NCI-H2196 (cell line): ENCODE data around the gene EYA2.
"Not testable (repeated sequence)": the region's sequence is repeated elsewhere in the genome, so short reads cannot be mapped to it uniquely, and the experiment has no call there.

Source experiments
- DNase-seq: peaks from one replicate; lab custom pipeline; 2025; ENCODE audit not compliant: unreplicated experiment; lab: John Stamatoyannopoulos, UW

EYA2 gene, protein sequence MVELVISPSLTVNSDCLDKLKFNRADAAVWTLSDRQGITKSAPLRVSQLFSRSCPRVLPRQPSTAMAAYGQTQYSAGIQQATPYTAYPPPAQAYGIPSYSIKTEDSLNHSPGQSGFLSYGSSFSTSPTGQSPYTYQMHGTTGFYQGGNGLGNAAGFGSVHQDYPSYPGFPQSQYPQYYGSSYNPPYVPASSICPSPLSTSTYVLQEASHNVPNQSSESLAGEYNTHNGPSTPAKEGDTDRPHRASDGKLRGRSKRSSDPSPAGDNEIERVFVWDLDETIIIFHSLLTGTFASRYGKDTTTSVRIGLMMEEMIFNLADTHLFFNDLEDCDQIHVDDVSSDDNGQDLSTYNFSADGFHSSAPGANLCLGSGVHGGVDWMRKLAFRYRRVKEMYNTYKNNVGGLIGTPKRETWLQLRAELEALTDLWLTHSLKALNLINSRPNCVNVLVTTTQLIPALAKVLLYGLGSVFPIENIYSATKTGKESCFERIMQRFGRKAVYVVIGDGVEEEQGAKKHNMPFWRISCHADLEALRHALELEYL

DNA sequence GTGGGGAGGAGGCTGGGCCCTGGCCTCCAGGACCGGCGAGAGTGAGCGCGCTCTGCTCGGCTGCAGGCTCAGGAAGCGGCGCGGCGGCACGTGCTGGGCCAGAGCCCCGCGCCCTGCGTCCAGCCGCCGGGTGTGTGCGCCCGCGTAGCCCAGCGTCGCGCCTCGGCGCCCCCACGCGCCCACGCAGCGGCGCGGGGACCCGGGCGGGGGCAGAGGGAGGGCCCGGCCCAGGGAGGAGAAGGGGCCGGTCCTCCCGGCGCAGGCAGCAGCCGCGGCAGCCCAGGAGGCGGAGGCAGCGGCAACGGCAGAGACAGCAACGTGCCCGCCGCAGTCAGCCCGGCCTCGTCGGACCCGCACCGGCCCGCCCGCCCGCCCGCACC lies at the start of gene EYA2:
Gene EYA2, plus strand, starts transcription at position 265 of the 380 bp plus-strand sequence. CDS start 95,168 bp downstream, outside the sequence.
- DNase-seq = peak; percentile 36

DNA sequence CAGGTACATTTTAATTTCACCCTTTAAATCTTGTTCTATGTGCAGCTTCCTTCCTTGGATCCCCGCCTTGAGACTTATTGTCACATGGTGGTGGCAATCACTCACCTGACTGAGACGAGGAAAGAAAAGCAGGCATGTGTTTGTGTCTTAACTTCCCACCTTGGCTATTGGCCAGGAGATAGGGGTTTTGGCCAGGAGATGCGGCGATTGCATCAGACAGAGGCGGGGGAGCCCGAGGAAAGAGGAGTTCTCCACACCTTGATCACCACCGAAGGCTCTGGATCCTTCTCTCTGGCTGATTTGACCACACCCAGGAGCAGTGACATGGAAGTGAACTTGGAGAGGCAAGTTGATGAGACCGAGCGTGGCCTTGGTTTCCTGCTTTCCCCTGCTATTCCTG lies 49.7 kb upstream of the EYA2 start:
- no peak for DNase-seq

DNA sequence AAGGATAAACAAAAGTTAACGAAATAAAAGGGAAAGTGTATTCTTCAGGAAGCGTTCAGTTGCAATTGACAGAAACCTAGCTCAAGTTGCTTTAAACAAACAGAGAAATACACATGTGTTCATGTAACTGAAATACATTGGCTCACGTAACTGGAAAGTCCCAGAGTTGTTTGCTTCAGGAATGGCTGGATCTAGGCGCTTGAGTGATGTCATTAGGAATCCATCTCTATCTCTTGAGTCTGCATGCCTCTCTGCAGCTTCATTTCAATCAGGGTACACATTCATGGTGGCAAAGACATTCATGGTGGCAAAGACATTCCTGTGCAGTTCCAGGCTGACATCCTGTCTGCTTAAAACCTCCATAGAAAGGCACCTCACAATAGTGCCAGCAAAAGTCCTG lies 45.4 kb upstream of the EYA2 start:
- no peak for DNase-seq

DNA sequence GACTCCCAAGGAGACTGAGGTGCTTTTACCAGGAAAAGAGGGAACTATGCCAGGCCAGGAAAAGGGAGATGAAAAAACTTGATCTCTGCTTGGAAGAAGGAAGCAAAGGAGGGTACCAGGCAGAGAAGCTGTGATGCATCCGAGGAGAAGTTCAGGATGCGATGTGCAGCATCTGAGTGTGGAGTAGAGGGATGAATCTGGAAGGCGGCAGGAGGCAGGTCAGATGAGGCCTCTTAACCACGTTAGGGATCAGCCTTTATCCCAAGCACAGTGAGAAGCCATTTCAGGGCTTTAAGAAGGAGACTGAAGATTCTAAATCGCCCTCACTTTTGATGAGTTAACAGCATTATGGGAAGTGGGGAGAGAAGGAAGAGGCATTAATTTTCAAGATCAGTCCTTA lies 44.9 kb upstream of the EYA2 start:
- DNase-seq = no peak

DNA sequence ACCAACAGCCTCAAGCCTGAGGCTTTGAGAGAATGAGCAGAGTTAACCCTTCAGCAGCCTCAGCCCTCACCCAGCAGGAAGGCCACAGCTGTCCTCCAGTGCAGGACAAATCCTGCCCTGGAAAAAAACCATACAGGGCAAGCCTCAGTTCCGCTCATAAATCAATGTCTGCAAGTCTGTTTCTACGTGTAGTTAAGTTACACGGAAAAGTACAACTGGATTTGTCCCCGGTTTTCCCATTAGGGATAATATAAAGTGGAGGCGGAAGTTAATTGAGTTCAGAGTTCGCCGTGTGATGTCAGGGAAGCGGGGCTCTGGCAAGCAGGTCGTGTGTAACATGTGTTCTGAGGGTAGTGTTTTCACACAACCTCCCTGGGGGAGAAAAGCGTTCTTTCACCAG lies 44.2 kb upstream of the EYA2 start:
- DNase-seq = no peak

DNA sequence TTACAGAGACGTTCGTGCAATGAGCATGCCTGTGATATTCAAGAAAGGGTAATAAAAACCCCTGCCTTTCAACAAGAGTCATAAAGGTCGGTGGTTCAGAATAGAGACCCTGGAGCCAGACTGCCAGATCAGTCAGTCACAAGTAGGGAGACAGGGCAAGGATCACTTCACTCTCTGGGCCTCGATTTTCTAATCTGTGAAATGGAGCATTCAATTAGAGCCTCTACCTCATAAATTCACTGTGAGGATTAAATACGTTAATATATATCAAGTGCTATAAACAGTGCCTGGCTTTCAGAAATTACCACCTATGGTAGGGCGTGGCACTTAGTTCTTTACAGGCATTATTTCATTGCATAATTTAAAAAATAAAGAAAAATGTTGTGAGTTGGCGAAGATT lies 43.7 kb upstream of the EYA2 start:
- no peak for DNase-seq

DNA sequence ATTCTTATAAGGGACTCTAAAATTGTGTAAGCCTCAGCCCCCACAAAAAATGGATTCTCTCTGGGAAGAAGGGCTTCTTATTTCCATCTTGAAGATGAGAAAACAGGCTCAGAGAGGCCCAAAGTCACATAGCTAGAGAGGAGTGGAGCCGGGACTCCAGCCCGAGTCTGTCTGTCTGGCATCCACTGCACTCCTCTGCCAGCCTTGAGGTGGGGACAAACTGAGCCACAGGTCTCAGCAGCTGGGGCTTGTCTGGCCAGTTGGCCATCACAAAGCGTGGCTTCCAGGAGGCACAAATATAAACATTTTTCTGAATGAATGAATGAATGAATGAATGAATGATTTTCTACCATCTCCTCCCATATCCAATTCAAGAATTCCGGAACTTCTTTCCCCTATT lies 42.9 kb upstream of the EYA2 start:
- no peak for DNase-seq

DNA sequence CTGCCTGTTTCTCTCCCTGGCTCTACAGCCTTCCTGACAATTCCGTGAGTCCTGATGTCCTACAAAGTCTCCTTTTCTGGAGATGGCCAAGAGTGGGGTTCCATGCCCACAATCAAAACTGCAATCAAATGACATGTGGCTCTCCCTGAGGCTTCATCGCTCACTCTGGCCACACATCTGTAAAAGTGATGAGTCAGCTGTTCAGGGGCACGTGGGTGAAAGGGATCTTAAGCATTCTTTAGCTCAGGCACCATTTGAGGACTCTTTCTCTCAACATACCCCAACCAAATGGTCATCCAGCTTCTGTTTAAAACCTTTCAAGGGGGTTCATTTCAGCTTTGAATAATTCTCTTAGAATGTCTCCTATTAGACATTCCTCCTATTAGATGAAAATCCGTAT lies 42.3 kb upstream of the EYA2 start:
- no peak for DNase-seq

DNA sequence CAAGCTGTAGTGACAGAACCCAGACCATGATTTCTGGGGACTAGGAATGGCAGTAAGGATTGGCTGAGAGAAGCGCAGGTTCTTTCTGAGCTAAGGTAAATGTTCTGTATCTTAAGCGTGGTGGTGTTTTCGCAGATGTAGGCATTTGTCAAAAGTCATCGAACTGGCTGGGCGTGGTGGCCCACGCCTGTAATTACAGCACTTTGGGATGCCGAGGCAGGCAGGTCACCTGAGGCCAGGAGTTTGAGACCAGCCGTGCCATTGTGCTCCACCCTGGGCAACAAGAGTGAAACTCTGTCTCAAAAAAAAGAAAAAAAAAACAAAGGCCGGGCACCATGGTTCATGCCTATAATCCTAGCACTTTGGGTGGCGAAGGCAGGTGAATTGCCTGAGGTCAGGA lies 40.7 kb upstream of the EYA2 start:
- DNase-seq = no peak

DNA sequence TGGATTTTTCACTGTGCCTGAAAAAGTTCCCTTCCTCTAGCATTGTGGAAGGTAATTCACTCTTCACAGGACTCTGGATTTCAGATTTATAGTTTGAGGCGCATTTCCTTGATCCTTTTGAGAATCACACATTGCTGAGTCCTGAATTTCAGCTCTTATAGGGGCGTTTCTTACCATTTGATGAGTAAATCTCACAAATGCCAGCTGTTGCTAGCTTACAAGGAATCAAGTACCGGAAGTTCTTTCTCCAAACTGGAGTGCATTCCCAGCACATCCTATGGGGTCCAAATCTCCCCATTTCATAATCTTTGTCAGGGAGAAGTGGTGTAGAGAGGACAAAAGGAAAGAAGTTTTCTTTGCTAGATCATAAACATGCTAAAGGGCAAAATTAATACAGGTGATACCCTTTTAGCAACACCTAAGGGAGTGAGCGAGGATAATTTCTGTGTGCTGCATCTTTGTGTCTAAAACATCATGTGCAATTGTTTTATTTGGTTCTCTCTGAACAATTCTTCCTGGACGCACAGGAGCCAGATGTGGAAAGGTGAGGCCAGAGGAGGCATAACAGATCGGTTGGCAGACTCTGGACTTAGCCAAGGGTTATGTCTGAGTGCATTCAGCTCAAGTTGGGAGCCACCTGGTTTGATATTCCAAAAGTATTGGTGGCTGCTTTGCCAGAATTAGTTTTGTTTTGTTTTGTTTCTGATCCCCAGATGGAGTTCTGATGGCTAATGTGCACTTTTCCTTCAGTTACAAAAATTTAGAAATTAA lies 37.4 kb upstream of the EYA2 start:
- no peak for DNase-seq

DNA sequence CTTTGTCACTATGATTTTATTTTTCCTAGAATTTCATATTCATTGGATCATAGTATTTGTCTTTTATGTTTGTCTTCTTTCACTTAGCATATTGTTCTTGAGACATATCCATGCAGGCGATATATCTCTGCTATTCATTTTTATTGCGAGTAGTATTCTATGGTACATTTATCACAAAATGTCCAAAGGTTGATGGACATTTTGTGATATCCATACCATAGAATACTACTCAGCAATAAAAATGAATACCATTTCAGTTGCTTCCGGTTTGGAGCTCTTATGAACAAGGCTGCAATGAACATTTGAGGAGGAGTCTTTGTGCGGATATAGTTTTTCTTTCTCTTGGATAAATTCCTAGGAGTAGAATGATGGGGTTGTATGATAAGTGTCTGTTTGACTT lies 28.8 kb upstream of the EYA2 start:
- DNase-seq = no peak

DNA sequence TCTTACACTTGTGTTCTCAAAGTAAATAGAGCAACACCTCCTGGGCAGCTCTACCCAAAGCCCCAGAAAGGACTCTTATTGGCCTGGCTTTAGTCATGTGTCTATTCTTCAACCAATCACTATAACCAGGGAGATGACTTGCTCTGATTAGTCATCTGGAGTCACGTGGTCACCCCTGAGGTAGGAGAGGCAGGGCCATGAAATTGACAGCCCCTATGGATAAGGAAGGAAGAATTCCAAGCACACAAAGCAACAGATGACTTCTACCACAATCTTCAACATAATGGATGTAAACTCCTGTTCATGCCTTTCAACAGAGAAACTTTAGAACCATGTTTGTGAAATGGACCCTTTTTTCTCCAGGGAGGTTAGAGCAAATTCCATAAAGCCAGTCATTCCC lies 24.6 kb upstream of the EYA2 start:
- no peak for DNase-seq

DNA sequence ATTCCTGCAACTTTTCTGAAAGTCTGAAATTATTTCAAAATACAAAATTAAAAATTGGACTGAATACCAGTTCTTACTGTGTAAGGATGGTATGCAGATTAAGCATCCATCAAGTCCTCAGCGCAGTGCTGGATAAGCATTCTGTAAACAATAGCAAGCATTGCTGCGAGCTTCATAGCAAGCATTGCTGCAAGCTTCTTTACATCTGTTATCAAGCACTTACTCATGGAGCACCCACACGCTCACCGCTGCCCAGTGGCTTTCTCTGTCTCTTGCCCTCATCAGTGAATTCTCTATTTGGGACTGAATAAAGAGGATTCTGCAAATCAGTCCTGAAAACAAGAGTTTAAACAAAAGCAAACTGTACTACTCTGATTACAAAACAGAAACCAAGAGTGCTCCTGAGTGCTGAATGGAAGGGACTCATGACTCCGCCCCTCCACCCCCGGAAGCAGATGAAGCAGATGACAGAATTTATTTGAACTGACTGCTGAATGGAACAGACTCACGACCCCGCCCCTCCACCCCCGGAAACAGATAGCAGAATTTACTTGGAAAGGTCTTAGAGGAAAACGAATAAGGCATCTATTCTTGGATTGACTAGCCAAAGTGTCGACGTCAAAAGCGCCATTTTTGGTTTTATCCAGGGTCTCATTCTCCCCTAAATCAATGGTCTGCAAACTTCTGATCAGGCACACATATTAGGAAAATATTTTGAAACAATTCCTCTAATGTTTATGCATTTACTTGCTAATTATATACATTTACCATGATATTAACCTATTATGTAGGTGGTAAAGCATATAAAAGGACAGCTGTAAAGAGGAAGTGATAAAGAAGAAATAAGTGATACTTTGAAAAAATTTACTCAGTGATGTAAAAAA lies 22.1 kb upstream of the EYA2 start:
- DNase-seq = no peak

DNA sequence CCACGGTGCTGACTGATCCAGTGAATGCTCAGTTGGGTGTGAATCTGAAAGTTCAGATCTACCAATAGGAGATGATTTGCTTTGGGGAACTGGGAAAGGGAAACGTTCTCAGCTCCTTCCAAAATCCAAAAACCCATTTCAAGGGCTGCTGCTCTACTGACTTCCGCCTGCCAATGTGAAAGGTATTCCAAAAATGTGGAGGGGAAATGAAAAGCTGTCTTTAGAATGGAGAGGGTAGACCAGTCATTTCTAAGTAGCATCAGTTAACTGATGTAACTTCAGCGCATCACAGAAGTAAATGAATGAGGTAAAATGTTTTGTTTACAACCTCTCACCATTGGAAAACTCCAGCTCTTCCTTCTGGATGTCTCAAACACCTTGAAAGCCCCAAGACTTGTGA lies 19.6 kb upstream of the EYA2 start:
- DNase-seq = no peak

DNA sequence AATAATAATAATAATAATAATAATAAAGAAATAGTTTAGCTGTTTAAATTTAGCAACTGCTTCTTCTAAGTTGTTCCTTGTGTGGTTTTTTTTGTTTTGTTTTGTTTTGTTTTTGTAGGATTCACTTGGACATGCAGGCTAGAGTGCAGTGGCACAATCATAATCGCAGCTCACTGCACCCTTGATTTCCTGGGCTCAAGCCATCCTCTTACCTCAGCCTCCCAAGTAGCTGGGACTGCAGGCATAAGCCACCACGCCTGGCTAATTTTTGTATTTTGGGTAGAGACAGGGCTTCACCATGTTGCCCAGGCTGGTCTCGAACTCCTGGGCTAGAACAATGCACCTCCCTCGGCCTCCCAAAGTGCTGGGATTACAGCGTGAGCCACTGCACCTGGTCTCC lies 15.3 kb upstream of the EYA2 start:
- DNase-seq = no peak

DNA sequence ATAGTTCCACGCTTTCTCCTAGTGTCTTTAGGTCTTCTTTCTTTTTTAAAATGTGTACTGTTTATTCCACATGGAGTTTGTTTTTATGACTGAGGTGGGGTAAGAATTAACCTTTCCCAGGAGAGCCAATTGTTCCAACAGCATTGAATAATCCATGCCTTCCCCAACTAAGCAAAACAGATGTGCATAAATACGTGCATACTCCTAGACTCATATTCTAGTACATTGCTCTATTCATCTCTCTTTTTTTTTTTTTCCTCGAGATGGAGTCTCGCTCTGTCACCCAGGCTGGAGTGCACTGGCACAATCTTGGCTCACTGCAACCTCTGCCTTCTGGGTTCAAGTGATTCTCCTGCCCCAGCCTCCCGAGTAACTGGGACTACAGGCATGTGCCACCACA lies 14.7 kb upstream of the EYA2 start:
- DNase-seq = not testable (repeated sequence)

DNA sequence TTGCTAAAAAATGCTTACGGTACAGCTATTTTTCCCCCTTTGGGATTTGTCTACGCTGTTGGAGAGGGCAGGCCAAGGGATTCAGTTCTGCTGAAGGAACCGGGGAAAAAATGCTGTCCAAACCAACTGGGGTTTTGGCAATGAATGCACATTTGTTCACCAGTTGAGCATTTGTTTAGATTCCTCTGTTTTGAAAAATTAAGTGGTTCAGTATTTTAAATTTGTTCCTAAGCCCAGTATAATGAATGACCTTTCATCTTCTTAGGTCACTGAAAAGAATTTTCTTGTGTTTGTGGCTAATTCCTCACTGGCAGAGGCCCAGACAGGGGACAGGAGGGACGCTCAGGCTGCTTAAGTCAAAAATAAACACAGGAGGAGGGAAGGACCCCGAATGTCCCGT lies 10.8 kb upstream of the EYA2 start:
- no peak for DNase-seq

DNA sequence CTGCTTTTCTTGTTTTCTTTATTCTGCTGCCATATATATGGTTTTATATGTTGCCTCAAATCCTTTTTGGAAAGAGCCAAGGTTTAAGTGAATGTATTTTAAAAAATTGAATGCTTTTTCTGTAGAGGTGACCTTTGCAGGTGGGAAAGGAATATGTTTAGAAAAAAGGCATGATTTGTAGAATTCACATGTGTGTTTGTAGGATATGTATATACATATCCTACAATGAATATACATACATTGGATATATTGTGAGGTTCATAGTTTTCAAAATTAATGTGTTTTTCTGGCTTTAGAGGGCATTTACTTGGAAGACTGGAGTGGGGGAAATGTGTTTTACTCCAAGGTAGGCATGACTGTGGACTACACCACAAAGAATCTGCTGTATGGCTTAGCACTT lies 4.0 kb upstream of the EYA2 start:
- DNase-seq = no peak

DNA sequence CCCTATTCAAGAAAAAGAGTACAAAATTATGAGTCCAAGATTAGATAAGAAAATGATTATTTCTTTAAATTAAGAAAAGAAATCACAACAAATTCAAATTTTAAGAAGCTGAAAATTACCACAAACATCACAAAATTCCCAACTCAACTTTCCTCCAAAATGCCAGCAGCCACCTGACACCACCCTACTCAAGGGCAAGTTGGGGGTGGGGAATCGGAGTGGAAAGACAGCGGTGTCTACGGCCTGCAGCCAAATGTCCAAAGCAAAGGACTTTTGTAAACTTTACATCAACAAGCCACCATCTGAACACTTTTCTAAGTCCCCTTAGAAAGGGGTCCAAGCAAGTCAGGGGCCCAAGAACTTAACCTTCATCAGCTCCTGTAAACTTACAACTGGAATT lies 1.6 kb upstream of the EYA2 start:
- no peak for DNase-seq

DNA sequence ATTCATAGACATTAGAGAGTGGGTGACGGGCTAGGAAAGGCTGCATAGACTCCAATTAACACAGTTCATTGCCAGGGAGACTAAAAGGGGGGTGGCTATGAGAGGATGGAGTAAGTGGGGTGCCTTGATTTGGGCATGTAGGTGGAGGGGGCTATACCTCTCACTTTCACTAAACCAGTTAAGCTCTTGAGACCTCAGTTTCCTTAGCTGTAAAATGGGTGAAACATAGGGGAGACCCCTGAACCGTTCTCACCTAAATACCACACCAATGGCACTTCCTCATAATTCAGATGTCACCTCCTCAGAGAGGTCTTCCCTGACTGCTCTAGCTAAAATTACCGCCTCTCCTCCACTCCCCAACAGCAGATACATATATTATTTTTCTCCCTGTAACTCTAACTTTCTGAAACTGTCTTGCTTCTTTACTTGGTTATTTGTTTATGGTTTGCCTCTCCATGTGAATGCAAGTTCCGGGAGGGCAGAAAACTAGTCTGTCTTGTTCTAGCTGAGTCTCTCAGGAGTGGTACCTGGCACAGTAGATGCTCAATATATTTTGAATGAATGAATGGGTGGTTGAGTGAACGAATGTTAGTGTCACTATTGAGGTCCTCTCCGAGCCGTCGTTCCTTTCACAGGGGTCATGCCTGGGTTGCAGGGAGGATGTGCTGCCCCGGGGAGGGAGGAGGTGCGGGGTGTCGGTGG lies 615 bp upstream of the EYA2 start:
- DNase-seq = peak; percentile 36
